Gastroesophageal sphincter (tissue), 3 donors: ENCODE measurements around the gene SLCO3A1.

Experiments
- POLR2A ChIP-seq, 2 donors: fragments of 450-650 bp; IDR thresholded peaks; one replicate each; pipeline ENCODE4 v1.6.1; 2017; ENCODE audit warnings: antibody characterized with exemption in 2 of 2, mild to moderate bottlenecking in 2 of 2, moderate library complexity in 1 of 2
- POLR2AphosphoS5 ChIP-seq: sonication (generic); formaldehyde crosslinking; IDR thresholded peaks from one replicate; pipeline ENCODE4 v1.6.1; 2017; ENCODE audit warnings: antibody characterized with exemption
- TF ChIP-seq, protein P1 (sequence below), 4 experiments: fragments of 200-600 bp in 2 of 4; fragments of 450-650 bp in 2 of 4; sonication (generic) in 1 of 4; IDR thresholded peaks; one replicate each; pipeline ENCODE4 v1.5.1; 2017 to 2019; ENCODE audit warnings: antibody characterized with exemption in 4 of 4, mild to moderate bottlenecking in 2 of 4, moderate library complexity in 2 of 4

DNA sequence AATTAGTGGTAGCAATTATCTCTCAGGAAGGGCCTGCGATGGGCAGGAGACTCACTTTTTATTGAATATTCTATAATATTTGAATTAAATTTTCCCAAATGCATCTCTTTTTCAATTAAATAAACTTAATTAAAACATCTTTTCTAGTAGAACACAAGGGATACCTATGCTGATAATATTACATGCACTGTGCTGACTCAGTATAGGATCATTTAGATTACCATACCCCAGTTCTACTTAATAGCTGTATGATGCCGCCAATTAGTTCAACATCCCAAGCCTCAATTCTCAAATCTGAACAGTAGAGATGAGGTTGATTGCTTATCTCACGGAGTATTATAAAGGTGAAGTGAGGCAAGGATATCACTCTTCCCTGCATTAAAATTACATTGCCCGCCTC is 149.2 kb downstream of the SLCO3A1 start:
- TF ChIP-seq, protein P1, sequence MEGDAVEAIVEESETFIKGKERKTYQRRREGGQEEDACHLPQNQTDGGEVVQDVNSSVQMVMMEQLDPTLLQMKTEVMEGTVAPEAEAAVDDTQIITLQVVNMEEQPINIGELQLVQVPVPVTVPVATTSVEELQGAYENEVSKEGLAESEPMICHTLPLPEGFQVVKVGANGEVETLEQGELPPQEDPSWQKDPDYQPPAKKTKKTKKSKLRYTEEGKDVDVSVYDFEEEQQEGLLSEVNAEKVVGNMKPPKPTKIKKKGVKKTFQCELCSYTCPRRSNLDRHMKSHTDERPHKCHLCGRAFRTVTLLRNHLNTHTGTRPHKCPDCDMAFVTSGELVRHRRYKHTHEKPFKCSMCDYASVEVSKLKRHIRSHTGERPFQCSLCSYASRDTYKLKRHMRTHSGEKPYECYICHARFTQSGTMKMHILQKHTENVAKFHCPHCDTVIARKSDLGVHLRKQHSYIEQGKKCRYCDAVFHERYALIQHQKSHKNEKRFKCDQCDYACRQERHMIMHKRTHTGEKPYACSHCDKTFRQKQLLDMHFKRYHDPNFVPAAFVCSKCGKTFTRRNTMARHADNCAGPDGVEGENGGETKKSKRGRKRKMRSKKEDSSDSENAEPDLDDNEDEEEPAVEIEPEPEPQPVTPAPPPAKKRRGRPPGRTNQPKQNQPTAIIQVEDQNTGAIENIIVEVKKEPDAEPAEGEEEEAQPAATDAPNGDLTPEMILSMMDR (IDR thresholded peaks at IDR 0.05), result no peak
- TF ChIP-seq POLR2AphosphoS5 (no peak), POLR2A (IDR thresholded peaks at IDR 0.05) (no peak)
